Glomerular visceral epithelial cell (primary cell): ENCODE results near the gene PITPNC1.
"Not testable (repeated sequence)": the region's sequence is repeated elsewhere in the genome, so short reads cannot be mapped to it uniquely, and the experiment has no call there.

Experiments
- DNase-seq: peaks from one replicate; pipeline ENCODE4 v3.0.0-alpha.2; 2016; ENCODE audit errors: extremely low spot score

PITPNC1 gene

GRCh38 chr17:67725373-67725791 is 348.3 kb downstream of the PITPNC1 start:
- no peak for DNase-seq

GRCh38 chr17:67725807-67726206 is 348.7 kb downstream of the PITPNC1 start:
- DNase-seq, result no peak

DNA sequence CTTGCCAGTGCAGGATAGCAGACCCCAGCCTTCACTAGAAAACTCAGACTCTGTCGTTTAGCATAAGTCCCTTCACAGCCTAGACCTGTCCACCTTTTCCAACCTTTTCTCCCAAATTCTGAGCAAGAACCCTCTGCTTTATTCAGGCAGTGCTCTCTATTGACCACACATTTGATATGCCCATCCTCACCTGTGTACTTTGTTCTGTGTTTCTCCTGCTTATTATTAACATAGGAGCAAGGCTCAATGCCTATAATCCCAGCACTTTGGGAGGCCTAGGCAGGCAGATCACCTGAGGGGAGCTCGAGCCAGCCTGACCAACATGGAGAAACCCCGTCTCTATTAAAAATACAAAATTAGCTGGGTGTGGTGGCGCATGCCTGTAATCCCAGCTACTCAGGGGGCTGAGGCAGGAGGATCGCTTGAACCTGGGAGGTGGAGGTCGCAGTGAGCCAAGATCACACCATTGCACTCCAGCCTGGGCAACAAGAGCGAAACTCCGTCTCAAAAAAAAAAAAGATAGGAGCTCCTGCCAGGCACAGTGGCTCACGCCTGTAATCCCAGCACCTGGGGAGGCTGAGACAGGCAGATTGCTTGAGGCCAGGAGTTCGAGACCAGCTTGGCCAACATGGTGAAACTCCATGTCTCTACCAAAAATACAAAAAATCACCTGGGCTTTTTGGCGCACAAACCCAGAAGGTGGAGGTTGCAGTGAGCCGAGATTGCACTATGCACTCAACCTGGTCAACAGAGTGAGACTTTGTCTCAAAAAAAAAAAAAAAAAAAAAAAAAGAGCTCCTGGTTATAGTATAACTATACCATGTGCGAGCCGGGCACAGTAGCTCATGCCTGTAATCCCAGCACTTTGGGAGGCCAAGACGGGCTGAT is 350.3 kb downstream of the PITPNC1 start:
- not testable (repeated sequence) for DNase-seq

- no peak for DNase-seq
Observed at GRCh38 chr17:67729903-67730302, 352.8 kb downstream of the PITPNC1 start.

DNA sequence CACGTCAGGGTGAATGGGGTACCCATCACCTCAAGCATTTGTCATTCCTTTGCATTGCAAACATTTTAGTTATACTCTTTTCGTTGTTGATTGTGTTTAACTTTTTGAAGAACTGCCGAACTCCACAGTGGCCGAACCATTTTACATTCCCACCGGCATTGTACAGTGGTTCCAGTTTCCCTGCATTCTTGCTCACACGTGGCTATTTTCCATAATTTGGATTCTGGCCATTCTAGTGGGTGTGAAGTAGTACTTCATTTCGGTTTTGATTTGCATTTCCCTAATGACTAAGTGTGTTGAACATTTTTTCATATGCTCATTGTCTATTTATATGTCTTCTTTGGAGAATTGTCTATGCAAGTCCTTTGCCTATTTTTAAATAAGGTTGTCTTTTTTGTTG is 353.6 kb downstream of the PITPNC1 start:
- no peak for DNase-seq

DNA sequence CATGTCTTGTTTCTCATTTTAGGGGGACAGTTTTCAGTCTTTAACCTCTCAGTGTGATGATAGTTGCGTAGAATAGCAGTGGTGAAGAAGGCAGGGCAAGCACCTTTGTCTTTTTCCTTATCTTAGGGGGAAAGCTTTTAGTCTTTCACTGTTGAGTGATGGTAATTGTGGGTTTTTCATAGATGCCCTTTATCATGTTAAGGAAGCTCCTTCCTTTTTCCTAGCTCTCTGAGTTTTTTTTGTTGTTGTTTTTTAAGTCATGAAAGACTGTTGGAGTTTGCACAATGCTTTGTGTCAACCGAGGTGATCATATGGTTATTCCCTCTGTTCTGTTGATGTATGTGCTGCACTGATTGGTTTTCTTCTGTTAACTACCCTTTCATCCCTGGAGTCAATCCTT is 356.4 kb downstream of the PITPNC1 start:
- DNase-seq, result no peak

DNA sequence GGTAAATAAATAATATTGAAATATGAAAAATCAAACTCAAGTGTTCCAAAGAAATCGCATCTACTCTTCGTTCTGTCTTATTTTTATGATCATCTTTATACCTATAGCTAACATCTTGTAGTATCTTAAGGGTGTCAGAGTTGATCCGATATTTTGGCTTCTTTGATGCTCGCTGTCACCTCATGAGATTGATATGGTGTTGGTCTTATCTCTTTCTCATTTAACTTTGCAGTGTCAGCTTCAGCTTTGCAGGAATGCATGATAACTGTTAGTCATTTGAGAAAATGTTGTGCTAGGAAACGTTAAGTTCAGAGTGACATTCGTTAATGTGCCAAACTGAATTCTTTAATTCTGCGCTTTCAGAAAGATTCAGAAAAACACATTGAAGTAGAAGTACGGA is 360.1 kb downstream of the PITPNC1 start:
- DNase-seq, result no peak

DNA sequence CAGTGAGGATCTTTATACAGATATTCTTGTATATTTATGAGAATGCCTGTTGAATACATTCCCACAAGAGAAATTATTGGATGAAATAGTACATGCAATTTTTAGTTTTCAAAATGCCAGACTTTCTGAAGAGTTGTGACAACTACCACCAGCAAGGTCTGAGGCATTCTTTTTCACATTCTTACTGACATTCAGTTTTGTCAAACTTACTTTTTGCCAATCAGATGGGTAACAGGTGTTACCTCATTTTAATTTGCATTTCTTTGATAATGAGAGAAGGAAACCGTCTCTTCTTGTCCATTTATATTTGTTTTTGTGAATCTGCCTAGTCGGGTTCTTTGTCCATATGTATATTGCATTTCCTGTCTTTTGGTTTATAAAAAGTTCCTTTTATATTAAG is 364.9 kb downstream of the PITPNC1 start:
- no peak for DNase-seq
